HG03378 (cell line): ENCODE measurements around the gene SORCS3.

Source experiments
- ATAC-seq: cut with Tn5 transposase; IDR thresholded peaks from one replicate; pipeline ENCODE4 v1.9.1; 2021; ENCODE audit warnings: mild to moderate bottlenecking, moderate library complexity; ENCODE audit not compliant: unreplicated experiment

The SORCS3 gene

GRCh38 chr10:105075031-105075430 lies 433.9 kb downstream of the SORCS3 start:
- no peak for ATAC-seq

GRCh38 chr10:105085980-105086379 lies 444.9 kb downstream of the SORCS3 start:
- no peak for ATAC-seq

GRCh38 chr10:105094048-105094447 lies 453.0 kb downstream of the SORCS3 start:
- no peak for ATAC-seq

GRCh38 chr10:105096316-105096715 lies 455.2 kb downstream of the SORCS3 start:
- ATAC-seq, result no peak

GRCh38 chr10:105102977-105103376 lies 461.9 kb downstream of the SORCS3 start:
- no peak for ATAC-seq

GRCh38 chr10:105104297-105104696 lies 463.2 kb downstream of the SORCS3 start:
- ATAC-seq, result no peak

- no peak for ATAC-seq
These were observed 468.1 kb downstream of the SORCS3 start for GRCh38 chr10:105109164-105109563.

- no peak for ATAC-seq
These were observed 471.8 kb downstream of the SORCS3 start for GRCh38 chr10:105112862-105113261.

GRCh38 chr10:105113666-105114065 lies 472.6 kb downstream of the SORCS3 start:
- ATAC-seq, result no peak

- ATAC-seq, result no peak
These were observed 480.7 kb downstream of the SORCS3 start for GRCh38 chr10:105121743-105122142.

GRCh38 chr10:105128111-105128510 lies 487.0 kb downstream of the SORCS3 start:
- no peak for ATAC-seq

- ATAC-seq, result no peak
These were observed 497.3 kb downstream of the SORCS3 start for GRCh38 chr10:105138358-105138757.

GRCh38 chr10:105139363-105139896 lies 498.3 kb downstream of the SORCS3 start:
- no peak for ATAC-seq

- no peak for ATAC-seq
These were observed 499.5 kb downstream of the SORCS3 start for GRCh38 chr10:105140600-105140999.

- ATAC-seq, result no peak
These were observed 504.6 kb downstream of the SORCS3 start for GRCh38 chr10:105145711-105146110.

GRCh38 chr10:105146436-105146835 lies 505.3 kb downstream of the SORCS3 start:
- no peak for ATAC-seq

- no peak for ATAC-seq
These were observed 507.4 kb downstream of the SORCS3 start for GRCh38 chr10:105148456-105148855.

- no peak for ATAC-seq
These were observed 507.8 kb downstream of the SORCS3 start for GRCh38 chr10:105148921-105149320.

GRCh38 chr10:105149371-105149891 lies 508.3 kb downstream of the SORCS3 start:
- no peak for ATAC-seq

- ATAC-seq, result no peak
These were observed 509.3 kb downstream of the SORCS3 start for GRCh38 chr10:105150259-105150880.

GRCh38 chr10:105154736-105155135 lies 513.6 kb downstream of the SORCS3 start:
- no peak for ATAC-seq

- ATAC-seq, result no peak
These were observed 518.2 kb downstream of the SORCS3 start for GRCh38 chr10:105159268-105159667.

GRCh38 chr10:105161149-105161548 lies 520.1 kb downstream of the SORCS3 start:
- no peak for ATAC-seq
